ENCODE results near the gene OASL.

OASL gene

DNA sequence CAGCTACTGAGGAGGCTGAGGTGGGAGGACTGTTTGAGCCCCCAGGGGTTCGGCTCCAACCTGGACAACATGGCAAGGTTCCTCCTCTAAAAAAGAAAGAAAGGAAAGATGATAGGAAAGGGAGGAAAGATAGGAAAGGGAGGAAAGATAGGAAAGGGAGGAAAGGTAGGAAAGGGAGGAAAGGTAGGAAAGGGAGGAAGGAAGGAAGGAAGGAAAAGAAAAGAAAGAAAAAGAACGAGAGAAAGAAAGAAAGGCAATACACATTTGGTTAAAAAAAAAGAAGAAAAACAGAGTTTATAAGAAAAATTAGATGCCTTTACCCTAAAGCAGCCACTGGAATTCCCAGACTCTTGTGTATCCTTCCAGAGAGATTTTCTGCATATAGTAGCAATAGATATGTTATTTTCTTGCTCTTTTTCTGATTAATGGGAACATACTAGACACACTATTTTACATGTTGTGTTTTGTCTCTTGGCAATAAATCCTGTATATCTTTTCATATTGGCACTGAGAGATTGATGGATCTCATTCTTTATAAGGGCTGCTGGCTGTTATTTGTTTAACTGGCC lies 48.5 kb downstream of the OASL start:
- DNase-seq (ENCODE audit: low read depth) = no peak
- no peak overlapping the region for H3K4me3 ChIP-seq (replicated peaks; ENCODE audit: low read depth, low read length)
- TF ChIP-seq, protein P1, sequence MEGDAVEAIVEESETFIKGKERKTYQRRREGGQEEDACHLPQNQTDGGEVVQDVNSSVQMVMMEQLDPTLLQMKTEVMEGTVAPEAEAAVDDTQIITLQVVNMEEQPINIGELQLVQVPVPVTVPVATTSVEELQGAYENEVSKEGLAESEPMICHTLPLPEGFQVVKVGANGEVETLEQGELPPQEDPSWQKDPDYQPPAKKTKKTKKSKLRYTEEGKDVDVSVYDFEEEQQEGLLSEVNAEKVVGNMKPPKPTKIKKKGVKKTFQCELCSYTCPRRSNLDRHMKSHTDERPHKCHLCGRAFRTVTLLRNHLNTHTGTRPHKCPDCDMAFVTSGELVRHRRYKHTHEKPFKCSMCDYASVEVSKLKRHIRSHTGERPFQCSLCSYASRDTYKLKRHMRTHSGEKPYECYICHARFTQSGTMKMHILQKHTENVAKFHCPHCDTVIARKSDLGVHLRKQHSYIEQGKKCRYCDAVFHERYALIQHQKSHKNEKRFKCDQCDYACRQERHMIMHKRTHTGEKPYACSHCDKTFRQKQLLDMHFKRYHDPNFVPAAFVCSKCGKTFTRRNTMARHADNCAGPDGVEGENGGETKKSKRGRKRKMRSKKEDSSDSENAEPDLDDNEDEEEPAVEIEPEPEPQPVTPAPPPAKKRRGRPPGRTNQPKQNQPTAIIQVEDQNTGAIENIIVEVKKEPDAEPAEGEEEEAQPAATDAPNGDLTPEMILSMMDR (IDR thresholded peaks at IDR 0.05; ENCODE audit: low read length, missing control alignments) = no peak

DNA sequence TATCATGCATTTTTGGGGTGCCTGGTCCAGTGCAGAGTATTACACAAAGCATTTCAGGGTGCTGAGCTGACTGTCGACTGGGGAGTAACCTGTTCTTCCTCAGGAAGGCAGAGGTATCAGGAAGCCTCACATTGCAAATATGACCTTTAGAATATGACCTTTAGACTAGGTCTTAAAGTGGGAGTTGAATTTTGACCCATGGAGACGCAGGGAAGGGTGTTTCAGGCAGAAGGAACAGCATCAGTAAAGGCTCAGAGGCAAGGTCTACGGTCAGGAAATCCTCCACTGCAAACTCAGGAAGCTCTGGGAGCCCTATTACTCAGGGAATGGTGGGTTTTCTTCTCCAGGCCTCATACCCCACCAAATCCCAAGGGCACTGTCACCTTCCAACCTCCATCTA lies 49.4 kb downstream of the OASL start:
- DNase-seq (ENCODE audit: low read depth) = no peak

DNA sequence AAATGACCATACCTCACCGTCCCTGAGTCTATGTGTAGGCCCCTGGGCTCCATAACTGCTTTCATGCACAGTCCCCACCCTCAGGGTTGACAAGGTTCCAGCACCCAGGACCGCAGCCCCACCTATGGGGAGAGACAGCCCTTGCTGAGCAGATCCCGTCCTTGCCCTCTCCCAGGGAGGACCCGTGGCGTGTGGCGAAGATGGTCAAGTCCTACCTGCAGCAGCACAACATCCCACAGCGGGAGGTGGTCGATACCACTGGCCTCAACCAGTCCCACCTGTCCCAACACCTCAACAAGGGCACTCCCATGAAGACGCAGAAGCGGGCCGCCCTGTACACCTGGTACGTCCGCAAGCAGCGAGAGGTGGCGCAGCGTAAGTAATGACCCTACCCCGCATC lies 50.4 kb downstream of the OASL start:
- no peak overlapping the region for H3K4me3 ChIP-seq (replicated peaks; ENCODE audit: low read depth, low read length)
- DNase-seq (ENCODE audit: low read depth) = no peak
- TF ChIP-seq, protein P1 (IDR thresholded peaks at IDR 0.05; ENCODE audit: low read length, missing control alignments) = no peak

More for the DNA sequence above, 49.4 kb downstream of the OASL start:
- TF ChIP-seq, protein P1 (IDR thresholded peaks at IDR 0.05; ENCODE audit: low read length, missing control alignments) = no peak
- H3K4me3 ChIP-seq (replicated peaks; ENCODE audit: low read depth, low read length) = no peak overlapping the region

DNA sequence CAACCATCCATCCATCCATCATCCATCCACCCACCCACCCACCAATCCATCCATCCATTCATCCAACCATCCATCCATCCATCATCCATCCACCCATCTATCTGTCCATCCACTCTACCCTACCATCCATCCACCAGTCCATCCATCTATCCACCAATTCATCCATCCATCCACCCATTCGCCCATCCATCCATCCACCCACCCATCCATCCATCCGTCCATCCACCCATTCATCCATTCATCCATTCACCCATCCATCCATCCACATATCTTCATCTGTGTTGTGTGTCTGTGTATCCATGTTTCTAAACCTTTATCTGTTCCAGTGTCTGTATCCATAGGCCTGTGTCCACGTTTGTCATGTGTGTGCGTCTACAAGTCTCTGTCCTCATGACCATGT lies 50.8 kb downstream of the OASL start:
- DNase-seq (ENCODE audit: low read depth) = no peak
- H3K4me3 ChIP-seq (replicated peaks; ENCODE audit: low read depth, low read length) = no peak overlapping the region
- TF ChIP-seq, protein P1 (IDR thresholded peaks at IDR 0.05; ENCODE audit: low read length, missing control alignments) = no peak

DNA sequence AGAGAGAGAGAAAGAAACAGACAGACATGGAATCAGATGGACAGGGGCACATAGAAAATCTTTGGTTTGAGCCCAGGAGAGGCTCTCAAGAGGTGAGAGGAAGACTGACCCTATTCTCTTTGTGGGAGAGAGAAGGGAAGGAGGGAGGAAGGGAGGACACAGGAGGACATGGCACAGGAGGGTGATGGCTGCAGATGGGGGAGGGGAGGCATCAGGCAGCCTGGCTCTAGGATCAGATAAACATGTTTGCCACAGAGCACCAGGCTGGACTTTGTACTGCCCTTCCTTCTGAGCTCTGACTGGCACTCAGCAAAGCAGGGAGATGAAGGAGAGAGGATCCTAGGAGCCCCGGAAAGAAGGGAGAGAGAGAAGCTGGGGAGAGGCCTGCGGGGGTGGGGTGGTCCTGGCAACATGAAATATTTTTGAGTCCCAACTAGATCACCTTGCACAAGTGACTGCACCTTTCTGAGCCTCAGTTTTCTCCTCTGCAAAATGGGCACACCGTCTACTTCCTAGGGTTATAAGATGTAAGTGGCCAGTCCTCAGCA lies 54.6 kb downstream of the OASL start:
- H3K4me3 ChIP-seq (replicated peaks; ENCODE audit: low read depth, low read length) = no peak overlapping the region
- DNase-seq (ENCODE audit: low read depth) = no peak
- TF ChIP-seq, protein P1 (IDR thresholded peaks at IDR 0.05; ENCODE audit: low read length, missing control alignments) = no peak

DNA sequence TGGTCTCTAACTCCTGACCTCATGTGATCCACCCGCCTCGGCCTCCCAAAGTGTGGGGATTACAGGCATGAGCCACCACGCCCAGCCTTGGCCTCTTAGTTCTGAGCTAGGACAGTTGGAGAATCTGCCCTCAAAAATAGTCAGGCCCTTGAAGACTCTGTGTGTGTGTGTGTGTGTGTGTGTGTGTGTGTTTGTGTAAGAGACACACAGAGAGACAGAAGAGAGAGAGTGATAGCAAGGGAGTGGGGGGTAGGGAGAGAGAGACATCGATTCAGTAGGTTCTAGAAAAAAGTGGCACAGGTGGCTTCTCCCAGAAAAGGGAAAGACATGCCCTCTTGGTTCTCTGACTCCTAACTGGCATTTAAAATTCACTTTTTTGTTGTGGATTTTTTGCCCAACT lies 55.3 kb downstream of the OASL start:
- no peak for DNase-seq (ENCODE audit: low read depth)
- TF ChIP-seq, protein P1 (IDR thresholded peaks at IDR 0.05; ENCODE audit: low read length, missing control alignments) = no peak
- H3K4me3 ChIP-seq (replicated peaks; ENCODE audit: low read depth, low read length) = no peak overlapping the region

DNA sequence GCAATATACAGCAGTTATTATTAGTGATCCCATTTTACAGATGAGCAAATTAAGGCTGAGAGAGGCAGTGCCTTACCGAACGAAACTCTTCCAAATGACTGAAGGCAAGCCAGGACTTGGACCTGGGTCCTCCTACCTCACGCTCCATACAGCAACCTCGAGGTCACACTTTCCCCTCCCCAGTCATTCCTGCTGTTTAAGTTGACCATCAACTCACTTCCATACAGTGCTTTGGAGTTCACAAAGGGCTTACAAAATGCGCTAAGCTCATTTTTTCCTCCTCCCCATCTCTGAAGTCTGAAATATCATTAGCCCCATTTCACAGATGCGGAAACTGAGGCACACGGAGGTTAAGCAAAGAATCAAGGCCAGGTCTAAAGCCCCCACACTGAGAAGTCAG lies 56.4 kb downstream of the OASL start:
- DNase-seq (ENCODE audit: low read depth) = no peak
- TF ChIP-seq, protein P1 (IDR thresholded peaks at IDR 0.05; ENCODE audit: low read length, missing control alignments) = no peak
- no peak overlapping the region for H3K4me3 ChIP-seq (replicated peaks; ENCODE audit: low read depth, low read length)

Measured in fibroblast of pulmonary artery (primary cell).